SIG-M5 treated with dmso at 0.1 percent for 504 hours (cell line): ENCODE results near the gene DOCK4.
A peak's percentile ranks its signal among the peaks of the same experiment; 100 is the strongest.

Source experiments
- DNase-seq: peaks from one replicate; lab custom pipeline; 2025; ENCODE audit not compliant: unreplicated experiment; lab: John Stamatoyannopoulos, UW

Gene DOCK4

DNA sequence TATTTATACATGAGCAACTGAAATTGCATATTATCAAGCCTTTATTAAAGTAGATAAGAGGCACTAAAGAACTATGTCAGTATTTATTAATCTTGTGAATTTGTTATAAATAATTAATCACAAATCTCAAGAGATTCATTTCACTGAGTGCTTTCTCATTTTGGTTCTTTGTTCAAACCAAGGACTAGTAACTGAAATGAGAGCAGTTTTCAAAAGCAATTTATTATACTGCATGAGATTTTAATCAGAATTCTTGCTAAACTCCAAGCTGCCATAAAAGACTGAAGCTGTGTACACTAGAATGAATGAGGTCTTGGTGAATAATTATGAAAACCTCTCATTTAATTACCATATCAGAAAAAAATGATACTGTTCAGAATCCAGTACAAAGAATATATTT, 419.1 kb downstream of the DOCK4 start:
- DNase-seq, result no peak

DNA sequence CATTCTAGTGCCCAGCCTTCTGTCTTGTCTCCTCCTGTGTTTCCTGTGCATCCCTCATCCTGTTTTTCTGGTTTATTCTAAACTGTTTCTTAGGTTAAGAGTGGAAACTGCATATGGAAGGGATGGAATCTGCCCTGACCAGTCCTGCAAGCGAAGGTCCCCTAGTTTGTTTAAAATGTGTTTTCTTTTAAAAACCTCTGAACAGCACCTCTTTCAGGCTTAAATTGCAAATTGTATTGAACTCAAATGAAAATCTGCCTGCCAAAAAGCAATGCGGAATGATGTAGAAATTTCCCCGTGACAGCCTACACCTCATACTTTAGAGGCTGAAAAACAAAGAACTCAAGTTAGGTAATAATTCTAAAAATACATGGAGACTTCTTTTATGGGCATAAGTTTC, 421.1 kb downstream of the DOCK4 start:
- DNase-seq, result peak; percentile 19

DNA sequence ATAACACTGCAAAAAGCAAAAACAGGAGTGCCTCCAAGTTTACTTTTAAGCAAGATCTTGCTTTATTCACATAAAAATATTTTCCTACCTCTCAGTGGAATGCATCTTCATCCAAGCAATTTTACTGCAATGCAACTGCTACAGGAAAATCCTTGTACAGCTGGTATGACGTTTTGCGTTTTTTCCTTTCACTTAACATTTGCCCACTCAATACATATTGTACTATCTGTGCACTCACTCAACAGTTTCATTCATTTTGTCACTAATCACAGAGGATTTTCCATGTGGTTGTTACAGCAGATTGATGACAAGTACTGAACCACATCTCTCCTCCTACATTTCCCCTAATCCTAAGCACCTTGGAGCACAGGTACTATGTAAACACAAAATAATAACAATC, 421.9 kb downstream of the DOCK4 start:
- DNase-seq, result no peak

DNA sequence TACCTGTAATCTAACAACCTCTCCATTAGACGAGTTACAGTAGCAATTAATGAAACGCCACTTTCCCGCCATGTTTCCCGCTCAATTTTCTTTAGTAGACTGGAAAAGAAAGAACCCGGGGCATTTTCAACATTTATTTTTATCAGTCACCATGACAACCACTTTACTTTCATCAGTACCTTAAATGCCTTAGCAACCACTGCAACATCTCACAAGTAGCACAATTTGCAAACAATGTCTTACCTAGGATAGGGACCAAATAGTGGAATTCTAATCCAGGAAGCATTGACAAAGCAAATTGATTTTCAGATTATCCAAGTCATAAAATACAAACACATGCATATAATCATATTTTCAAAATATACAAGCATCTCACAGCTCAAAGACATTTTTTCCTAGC, 422.3 kb downstream of the DOCK4 start:
- DNase-seq, result no peak

DNA sequence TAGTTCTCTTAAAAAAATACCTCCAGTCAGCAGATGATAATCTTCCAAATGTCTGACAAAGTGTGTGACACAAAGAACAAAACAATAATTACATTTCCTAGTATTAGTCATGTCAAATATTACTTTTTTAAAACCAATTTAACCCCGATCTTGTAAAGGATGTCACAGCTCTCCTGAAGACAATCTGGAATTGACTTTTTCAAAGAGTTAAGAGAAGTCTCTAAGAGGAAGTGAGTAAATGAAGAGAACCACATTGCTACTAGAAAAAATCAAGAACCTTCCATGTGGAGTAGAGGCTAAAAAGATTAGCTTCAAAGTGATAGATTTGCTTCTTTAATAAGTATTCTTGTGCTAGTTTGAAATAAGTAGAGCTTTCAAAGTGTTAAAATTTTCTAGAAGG, 425.7 kb downstream of the DOCK4 start:
- DNase-seq, result no peak

DNA sequence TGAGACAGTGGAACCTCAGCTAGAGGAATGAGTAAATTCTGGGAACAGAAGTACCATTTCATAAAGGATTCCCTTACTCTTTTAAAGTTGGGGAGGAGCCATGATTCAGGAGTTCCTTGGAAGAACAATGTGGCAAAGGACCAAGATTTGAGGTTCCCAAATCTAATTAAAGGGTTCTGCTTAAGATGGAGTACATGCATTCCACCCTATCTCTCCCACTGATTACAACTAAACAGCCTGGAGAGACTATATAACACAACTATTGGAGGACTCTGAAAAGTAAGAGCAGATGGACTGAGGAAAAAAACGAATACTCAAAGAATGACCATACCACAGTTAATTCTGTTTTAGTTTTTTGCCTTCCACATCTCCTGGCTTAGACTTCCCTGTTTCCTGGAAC, 431.0 kb downstream of the DOCK4 start:
- DNase-seq, result no peak

DNA sequence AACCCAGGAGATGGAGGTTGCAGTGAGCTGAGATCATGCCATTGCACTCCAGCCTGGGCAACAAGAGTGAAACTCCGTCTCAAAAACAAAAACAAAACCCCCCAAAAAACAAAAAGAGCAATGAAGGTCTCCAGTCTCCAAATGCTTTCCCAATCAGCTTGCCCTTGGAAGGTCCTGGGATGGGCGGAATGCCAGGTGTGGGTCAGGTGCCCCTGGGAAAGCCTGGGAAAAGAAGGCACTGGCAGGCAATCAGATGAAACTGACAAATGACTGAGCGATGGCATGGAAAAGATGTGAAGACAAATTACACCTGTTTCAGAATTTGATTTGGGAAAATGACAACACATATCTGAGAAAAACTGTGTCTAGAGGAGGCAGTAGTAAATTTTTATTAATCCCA, 433.5 kb downstream of the DOCK4 start:
- no peak for DNase-seq

DNA sequence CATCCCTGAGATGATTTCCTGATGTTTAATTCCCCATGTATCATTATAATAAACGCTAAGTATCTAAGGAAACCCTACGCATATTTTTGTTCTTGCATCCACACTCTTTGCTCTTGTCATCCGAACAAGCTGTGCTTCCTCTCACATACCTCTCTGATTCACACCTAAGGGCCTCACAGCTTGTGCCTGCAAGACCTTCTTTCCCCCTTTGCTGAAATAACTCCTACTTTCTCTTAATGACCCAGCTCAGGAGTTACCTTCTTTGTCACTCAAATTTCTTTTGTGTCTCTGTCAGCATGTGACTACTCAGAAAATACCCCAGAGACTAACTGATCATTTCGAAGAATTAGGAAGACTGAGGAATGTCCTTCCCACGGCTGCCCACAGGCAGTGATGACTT, 434.6 kb downstream of the DOCK4 start:
- DNase-seq, result no peak

DNA sequence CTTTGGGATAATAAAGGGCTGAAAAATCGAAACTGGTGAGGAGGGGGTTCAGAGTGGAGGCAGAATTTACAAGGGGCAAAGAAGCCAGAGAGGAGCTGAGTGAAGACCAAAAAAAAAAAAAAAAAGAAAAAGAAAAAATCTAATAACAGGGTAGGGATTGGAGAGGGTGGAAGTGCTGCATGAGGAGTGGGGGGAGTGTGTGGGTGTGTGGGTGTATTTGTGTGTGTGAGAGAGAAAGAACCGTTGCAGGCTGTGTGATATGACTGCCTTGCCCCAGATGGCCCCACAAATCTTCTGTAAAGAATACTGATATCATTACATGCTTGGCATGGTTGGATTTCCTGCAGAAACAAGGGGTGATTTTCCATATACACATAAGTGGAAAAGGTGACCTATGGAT, 436.1 kb downstream of the DOCK4 start:
- no peak for DNase-seq

DNA sequence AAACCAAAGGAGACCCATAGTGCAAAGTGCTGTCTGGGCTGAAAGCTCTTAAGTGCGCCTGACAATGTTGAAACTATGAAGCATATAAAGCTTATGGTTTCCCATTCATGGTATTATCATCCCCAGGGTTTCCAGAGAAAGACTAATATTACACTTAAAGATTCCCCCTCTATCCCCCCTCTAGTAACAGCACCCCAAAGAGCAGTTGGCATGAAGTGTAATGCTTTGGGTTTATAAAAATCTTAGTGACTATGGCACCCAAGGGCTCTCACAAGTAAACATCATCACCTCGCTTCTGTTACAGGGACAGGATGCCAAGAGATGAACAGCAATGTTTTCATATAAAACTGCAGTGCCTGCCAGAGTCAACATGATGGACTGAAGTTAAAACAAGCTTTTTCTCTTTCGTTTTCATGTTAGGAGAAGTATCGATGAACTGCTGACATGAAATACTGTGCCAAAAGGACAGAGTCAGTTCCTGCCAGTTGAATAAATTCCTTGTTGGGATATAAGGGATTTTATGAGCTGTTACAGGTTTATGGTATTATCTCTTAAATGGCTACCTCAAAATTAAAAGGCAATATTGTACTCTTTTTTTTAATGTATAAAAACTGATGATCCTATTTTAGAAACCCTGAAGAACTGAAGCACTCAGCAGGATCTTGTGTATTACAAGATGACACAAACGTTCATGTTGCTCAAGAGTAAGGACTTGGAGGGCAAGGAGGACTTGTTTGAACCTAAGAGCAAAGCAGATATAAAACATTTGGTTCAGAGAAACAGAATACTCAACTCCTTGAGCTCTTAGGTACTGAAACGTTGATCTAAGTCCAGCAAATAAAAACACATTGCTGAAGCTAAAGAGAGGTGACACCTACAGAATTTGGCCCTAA, 440.2 kb downstream of the DOCK4 start:
- DNase-seq, result no peak

DNA sequence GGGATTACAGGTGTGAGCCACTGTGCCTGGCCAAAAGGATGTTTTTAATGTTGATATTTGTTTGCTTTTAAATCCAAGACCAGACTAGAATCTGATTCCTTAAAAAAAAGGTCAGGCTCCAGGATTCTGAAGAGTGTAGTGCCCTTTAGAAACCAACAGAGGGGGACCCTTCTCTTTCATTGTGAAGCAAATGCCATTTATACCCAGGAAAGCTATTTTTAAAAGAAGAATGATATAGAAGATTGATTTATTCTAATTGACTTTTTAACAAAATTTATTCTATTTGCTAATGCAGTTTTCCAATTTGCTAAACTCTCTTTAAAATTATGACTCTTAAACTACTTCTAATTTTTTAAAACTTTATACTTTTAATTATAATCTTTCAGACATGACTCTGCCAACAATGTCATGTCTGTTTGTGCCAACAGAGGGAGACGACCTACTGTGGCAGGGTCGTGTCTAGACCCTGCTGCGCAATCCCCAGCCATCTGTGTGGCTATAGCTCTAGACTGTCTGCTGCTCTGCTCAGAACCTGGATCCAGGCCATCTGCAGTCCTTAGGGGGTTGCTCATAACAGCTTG, 442.9 kb downstream of the DOCK4 start:
- peak; percentile 67 for DNase-seq

DNA sequence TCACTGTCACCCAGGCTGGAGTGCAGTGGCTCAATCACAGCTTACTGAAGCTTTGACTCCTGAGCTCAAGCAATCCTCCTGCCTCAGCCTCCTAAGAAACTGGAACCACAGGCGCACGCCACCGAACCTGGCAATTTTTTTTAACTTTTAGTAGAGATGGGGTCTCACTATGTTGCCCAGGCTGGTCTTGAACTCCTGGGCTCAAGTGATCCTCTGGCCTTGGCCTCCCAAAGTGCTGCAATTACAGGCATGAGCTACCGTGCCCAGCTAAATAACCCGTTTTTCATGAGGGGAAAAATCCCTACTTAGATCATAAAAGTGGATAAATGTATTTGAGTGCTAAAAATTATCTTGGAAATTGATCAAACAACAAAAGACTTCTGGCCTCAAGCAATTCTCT, 443.4 kb downstream of the DOCK4 start:
- no peak for DNase-seq

DNA sequence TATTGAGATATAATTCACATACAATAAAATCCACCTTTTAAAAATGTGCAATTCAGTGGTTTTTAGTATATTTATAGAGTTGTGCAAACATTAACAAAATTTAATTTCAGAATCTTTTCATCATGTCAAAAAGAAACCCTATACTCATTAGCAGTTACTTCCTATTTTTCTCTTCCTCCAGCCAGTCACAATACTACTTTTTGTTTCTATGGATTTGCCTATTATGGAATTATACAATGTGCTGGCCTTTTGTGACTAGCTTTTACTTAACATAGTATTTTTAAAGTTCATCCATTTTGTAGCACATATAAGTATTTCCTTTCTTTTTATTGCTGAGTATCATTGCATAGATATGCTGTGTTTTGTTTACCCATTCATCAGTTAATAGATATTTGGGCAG, 444.0 kb downstream of the DOCK4 start:
- DNase-seq, result no peak

DNA sequence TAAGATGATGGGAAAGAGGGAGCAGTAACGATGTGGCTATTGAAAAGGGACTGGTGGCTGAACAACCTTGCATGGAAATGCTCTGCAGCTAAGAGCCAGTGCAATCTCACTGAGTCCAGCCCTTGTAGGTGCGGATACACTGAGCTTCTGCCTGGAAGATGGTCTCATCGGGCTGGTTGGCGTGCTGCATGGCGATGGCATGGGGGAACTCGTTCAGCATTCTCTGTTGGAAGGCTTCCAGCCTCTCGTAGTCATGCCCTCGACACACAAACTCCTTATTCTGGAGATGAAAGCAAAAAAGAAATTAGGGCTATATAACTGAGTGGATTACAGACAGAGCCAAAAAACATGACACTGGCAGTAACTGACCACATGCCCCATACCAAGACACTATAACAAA, 446.2 kb downstream of the DOCK4 start:
- DNase-seq, result no peak

DNA sequence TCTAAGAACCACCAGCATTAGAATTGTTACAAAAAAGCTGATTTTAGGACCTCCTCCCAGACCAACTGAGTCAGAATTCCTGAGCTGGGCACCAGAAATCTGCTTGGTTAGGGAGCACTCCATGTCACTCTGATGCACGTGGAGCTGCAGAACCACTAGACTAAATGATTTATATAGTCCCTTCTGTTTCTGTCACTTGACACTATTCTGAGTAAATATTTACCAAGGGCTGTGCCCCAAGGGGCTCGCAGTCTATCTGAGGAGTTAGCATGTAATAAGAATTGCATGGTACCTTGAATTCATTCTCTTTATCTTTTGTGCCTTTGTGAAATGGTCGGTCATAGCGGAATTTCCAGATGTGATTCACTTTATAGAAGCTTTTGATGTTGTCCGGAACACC, 447.9 kb downstream of the DOCK4 start:
- no peak for DNase-seq

DNA sequence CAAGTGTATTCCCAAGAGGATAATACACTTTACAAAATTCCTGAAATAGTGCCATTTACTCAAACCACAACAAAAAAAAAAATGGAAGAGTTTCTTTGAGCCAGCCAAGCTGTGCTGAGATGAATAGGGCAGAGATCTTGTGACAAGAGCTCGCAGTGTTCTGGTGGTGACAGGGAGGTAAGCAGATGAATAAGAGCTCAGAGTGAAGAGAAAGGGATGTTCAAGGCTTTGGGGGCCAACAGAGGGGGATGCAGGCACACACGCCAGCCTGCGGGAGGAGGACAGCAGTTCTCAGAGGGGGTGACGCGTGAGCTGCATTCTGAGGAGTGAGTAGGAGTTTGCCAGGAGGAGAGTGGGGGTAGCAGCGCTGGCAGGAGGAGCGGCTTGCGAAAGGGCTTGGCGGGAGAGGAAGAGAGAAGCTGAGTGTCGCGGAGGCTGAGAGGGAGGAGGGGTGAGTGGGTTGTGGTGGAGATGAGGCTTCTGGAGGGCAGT, 449.5 kb downstream of the DOCK4 start:
- peak; percentile 19 for DNase-seq

DNA sequence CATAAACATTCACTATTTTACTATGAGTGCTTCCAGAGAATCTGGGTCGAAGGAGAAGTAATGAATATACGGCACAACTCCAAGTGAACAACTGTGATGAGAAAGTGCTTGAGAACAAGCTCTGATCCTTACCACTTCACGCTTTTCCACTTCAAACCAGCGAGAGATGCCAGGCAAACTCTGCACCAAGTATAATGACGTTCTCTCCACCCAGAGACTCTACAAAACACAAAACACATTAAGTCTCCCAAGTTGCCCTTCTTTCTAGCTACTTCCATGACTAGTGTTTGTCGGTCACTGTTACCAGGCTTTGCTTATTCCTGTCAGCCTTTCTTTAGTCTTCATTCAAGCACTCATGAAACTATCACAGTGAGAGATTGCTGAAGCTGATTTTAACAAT, 450.8 kb downstream of the DOCK4 start:
- DNase-seq, result no peak

DNA sequence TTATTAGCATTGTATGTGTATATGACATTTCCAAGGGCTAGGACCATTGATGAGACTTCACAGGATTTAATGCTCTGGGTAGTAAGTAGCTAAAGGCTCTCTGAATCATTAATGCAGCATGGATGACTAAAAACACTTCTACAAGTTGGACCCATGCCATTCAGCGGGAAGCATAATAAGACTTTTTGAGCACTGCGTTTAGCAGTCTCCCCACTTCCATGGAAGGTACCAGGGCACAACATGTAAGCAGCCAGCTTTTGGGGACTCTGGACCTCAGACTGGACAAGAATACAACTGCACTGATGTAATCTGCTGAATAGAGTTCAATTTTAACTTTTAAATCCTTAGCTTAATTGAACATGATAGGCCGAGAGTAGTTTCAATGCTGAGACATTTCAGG, 452.2 kb downstream of the DOCK4 start:
- DNase-seq, result no peak

DNA sequence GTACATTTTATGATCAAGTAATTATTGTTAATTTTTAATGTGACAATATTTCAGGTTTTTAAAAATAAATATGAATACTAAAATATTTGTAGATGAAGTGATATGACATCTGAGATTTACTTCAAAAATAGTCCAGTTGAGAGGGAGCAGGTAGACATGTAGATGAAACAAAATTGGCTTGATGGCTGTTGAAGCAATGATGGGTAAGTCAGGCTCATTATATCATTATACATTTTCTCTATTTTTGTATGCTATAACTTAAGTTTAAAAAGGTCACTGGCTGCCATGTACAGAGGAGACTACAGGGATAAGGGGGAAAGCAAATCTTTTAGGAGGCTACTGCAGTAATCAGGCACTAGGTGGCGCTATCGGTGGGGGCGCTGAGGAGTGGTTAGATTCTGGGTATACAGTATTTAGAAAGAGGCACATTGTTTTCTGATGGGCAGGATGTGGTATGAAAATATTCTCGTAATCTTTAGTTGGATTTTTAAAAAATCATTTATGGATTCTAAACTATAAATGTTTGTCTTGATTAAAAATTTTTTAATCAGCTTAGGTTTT, 454.1 kb downstream of the DOCK4 start:
- DNase-seq, result peak; percentile 66

DNA sequence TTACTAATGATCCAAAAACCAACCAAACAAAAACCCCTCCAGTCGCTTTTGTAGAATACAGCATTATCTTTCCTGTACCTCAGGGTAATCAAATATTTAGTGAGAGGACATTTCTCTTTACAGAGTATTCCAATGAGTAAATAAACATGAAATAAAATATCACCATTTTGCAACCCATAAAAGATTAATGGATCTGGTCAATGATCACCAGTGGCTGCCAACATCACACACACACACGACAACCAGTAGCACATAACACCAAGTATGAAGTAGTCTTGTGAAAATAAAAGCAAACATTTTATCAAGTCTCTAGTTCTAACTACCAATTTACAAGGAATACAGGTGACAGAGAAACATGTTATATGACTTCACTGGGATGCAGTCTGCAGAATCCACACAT, 455.3 kb downstream of the DOCK4 start:
- DNase-seq, result no peak

DNA sequence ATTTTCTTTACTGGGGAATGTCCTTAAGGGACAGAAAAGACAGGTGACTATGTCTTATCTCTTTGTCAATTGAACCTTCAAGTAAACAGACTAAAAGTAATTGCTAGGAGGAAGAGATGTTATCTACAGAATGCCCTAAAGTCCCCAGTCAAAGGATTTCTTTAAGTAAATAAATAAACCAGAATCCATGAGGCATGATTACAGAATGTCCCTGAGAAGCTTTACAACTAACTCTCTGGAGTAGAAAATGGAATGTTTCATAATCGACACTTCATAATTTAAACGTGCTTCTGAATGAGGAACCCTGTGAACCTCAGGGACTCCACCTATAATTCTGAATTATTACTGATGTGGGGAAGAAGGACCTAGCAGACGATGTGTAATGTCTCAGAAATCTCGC, 456.0 kb downstream of the DOCK4 start:
- DNase-seq, result no peak

DNA sequence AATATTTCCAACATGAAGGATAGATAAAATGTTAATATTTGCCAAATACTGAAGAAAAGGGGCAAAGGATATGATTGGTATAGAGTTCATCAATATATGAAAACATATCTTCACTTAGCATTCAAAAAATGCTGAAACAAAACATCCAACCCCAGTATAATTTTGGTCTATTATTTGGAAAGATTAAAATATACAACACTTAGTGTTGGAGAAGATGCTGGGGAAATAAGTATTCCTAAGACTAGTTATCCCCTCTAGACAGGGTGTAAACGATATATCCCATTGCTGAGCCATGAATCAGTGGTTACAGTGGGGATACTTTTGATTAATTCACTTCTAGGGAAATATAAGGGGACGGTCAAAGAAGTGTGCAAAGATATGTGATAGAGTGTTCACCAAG, 456.6 kb downstream of the DOCK4 start:
- DNase-seq, result no peak
